Dedifferentiated amniotic fluid mesenchymal stem cell (primary cell): ENCODE measurements around the gene NIT2.
"Not testable (repeated sequence)": the region's sequence is repeated elsewhere in the genome, so short reads cannot be mapped to it uniquely, and the experiment has no call there.

Experiments used
- DNase-seq: peaks from one replicate; pipeline ENCODE4 v3.0.0-alpha.2; 2016; ENCODE audit errors: extremely low spot score

NIT2 gene

DNA sequence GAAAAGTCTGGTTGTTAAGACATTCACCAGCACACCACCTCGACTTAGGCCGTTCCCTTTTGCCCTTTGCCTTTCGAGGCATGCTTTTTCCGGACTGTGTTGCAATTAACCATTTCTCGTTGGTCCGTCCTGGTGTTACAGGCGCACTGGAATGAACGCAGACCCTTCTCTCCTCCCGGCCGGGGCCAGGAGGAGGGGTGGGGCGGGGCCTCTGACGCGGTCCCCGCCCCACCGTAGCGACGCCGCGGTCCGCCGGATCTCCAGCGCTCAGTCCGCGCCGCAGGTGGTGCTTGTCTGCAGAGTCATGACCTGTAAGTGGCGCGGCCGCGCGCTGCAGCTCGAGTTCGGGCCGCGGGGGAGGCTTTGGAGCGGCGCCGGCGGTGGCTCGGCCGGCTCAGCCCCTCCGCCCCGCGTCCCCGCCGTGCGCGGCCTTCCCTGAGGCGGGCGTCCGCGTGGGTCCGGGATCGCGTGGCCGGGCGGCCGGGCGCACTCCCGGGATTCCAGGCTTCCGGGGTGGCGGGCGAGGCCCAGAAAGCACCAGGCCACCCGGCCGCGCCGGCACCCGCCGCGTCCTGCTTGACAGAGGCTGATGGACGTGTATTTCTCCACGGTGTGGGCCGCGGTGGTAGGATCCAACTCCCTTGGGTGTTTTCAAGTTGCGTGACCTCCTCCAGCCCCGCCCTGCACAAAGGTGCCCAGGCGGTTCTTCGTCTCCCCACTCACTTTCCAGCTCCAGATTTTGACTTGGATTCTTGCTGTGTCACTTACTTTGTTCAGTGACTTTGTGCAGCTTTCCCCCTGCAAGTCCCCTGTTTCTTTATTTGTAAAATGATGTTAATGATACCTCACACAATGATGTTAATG, at the start of gene NIT2:
TSS of gene NIT2 (plus strand) at position 270 of the 864 bp plus-strand sequence. CDS start at position 305, 35 bp downstream.
- DNase-seq: peak; percentile 30

DNA sequence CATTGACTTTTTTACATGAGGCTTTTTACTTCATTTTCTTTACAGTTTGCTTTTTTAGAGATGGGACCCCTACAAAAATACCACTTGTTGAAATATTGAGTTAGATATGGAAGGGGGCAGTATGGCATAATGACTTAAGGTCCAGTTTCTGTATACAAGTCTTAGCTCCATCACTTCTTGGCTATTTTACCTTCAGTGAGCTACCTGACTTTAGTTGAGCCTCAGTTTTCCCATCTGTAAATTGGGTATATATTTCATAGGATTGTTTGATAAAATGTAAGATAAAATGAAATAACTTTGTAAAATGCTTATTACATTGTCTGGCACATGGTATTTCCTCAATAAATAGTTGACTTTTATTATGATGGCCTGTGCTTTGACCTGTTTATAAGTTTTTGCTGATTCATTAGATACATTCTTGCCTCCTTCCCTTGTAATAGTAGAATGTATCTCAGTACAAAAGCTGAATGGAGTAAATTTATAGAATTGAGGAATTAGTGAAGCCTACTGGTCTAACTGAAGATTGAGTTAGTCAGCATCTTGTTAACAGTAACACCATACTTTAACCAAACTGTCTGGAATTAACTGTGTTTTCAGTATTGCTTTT, 46.2 kb upstream of the NIT2 start:
- no peak for DNase-seq

DNA sequence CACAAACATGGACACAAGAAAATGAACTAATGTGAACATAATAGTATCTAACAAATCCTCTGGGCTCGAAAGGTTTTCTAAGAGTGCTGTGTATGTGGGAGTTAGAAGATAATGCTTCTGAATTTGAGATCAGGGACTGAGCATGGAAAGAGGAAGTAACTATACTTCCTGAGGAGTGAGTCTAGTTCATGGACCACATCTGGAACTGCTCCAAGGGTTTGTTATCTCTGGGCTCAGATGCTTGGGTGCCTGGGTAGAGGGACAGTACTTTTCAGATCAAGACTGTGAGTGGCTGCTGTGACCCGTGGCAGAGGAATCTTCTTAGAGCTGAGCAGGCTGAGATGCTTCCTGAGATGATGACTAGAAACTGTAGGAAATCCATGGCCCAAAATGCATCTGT, 45.2 kb upstream of the NIT2 start:
- DNase-seq: no peak

DNA sequence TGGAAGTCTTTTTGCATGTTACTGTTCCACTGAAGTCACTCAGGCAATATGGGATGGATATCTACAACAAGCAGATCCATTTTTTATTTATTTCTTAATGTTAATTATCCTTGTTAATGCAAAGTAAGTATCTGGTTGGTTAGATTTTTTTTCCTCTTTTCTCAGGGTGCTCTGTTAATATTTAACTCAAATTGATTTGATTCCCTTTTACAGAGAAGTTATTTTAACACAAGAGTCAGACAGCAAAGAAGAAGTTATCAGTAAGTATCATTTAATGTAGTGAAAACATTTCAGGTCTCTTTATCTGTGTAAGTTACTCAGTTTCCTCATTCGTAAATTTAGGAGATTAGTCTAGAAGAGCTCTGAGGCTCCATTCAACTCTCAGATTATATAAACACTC, 39.5 kb upstream of the NIT2 start:
- no peak for DNase-seq

GRCh38 chr3:100297784-100298183, 36.8 kb upstream of the NIT2 start:
- DNase-seq: no peak

- DNase-seq: no peak
These were observed 35.5 kb upstream of the NIT2 start for GRCh38 chr3:100299016-100299415.

- no peak for DNase-seq
These were observed 27.9 kb upstream of the NIT2 start for GRCh38 chr3:100306695-100307094.

- no peak for DNase-seq
These were observed 24.1 kb upstream of the NIT2 start for GRCh38 chr3:100310355-100310965.

DNA sequence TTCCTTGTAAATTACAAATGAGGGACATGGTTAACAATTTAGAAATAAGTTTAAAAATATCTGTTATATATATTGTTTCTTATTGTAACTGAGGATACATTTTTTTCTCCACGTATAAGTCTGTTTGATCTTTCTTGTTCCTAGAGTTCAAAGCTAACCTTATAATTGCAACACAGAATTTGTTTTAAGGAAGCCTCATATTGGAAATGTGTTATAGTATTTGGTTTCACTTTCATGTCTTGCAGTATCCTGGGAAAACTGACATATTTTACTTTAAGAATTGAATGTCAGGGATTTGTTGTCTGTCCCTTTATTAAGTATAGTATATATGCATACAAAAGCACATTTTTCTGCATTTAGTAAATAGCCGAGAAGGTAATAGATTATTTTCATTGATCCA, 23.5 kb upstream of the NIT2 start:
- no peak for DNase-seq

DNA sequence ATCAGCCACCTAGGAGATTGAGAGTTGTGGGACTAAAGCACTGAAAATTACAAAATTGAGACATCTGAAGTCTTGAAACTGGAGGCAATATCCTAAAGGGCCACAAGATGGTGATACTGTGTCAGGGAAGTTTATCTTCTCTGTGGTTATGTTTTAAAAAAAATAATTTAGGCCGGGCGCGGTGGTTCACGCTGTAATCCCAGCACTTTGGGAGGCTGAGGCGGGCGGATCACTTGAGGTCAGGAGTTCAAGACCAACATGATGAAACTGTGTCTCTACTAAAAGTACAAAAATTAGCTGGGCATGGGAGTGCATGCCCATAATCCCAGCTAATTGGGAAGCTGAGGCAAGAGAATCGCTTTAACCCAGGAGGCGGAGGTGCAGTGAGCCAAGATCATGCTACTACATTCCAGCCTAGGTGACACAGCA, 17.9 kb upstream of the NIT2 start:
- peak; percentile 60 for DNase-seq

GRCh38 chr3:100317912-100318311, 16.6 kb upstream of the NIT2 start:
- no peak for DNase-seq

GRCh38 chr3:100319951-100320350, 14.6 kb upstream of the NIT2 start:
- no peak for DNase-seq

DNA sequence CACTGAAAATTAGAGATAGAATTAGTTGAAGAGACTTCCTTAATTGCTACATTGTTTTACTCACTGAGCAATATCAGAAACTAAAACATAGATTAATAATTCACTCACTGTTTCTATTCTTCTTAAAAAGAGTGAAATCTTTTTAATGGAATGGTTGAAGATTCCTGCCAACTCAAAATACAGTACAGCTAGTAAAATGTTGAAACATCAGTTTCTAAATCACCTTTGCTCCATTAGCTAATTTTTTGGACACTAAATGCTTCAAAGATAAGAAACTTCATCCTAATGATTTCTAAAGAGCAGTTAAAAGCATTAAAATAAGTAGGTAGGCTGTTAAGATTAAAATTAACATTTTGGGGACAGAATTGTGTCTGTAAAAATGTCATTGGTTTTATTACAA, 10.5 kb upstream of the NIT2 start:
- DNase-seq: no peak

DNA sequence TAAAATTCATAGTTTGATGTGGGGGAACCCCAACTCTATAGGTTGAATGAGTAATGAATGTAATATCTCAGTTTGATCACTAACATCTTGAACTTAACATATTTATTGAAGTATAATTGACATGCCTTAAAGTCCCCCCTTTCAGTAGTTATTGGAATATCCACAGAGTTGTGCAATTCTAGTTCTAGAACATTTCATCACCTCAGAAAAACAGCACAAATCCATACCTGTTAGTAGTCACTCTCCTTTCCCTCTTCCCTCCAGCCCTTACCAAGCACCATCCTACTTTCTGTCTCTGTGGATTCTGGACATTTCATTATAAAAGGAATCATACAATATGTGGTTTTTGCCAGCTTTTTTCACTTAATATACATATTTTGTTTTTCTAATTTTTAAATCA, 8.7 kb upstream of the NIT2 start:
- DNase-seq: no peak

- DNase-seq: not testable (repeated sequence)
These were observed 7.2 kb upstream of the NIT2 start for GRCh38 chr3:100327377-100327776.

- no peak for DNase-seq
These were observed 4.6 kb upstream of the NIT2 start for GRCh38 chr3:100329800-100330489.

GRCh38 chr3:100330651-100331050, 3.9 kb upstream of the NIT2 start:
- no peak for DNase-seq

- DNase-seq: no peak
These were observed 2.9 kb upstream of the NIT2 start for GRCh38 chr3:100331660-100332059.

DNA sequence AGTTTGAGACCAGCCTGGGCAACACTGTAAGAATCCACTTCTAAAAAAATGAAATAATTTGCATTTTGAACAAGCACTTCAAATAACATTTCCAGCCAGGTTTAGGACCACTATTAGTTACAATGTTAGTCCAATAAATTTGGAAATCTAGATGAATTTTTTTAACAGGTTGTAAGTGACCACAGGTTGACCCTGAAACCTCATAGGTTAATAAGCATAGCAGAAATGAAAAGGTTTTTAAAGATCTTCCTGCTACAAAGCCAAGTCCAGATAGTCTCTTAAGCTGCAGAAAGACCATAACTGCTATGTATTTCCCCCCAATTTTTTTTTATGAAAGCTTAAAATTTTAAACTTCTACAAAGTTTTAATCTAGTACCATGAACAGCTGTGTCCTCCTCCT, 1.5 kb upstream of the NIT2 start:
- DNase-seq: no peak

DNA sequence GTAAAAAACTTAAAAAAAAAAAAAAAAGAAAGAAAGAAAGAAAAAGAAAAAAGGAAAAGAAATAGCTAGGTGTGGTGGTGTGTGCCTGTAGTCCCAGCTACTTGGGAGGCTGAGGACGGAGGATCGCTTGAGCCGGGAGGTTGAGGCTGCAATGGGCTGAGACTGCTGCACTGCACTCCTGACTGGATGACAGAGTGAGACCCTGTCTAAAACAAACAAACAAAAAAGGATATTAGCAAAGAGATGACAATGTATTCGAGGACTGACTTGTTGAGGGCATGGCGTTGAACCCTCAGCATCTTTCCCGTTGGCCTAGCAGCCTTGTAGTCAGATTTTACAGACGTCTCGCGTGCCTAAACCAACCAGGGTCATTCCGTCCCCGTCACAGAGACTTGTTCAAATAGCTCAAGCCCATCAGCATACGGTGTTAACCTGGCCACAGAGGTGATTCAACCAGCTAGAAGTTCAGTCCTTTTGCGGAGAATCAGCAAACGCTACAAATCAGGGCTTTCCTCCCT, 528 bp upstream of the NIT2 start:
- no peak for DNase-seq

DNA sequence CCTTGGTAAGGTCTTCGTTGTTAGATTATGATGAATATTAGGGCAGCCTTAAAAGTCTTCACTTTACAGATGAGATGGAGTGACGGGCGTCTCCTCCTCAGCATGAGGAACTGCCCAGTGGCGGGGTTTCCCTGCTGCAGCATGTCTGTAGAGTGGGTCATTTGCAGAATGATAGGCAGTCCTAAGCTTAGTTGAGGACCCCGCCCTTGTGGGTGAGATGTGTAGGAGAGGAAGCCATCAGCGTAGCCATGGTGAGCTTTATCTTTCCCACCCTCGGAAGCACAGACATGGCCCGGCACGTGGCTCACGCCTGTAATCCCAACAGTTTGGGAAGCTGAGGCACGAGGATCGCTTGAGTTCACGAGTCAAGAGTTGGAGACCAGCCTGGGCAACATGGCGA, 877 bp downstream of the NIT2 start:
- no peak for DNase-seq

GRCh38 chr3:100336229-100336628, 1.7 kb downstream of the NIT2 start:
- DNase-seq: not testable (repeated sequence)
